HG03521 (cell line): ENCODE data around the gene MAP3K12.
A peak's percentile ranks its signal among the peaks of the same experiment; 100 is the strongest.
"Not testable (repeated sequence)": the region's sequence is repeated elsewhere in the genome, so short reads cannot be mapped to it uniquely, and the experiment has no call there.

Source experiments
- ATAC-seq: cut with Tn5 transposase; IDR thresholded peaks from one replicate; pipeline ENCODE4 v1.9.1; 2021; ENCODE audit warnings: mild to moderate bottlenecking, moderate library complexity; ENCODE audit not compliant: unreplicated experiment

MAP3K12 gene, protein sequence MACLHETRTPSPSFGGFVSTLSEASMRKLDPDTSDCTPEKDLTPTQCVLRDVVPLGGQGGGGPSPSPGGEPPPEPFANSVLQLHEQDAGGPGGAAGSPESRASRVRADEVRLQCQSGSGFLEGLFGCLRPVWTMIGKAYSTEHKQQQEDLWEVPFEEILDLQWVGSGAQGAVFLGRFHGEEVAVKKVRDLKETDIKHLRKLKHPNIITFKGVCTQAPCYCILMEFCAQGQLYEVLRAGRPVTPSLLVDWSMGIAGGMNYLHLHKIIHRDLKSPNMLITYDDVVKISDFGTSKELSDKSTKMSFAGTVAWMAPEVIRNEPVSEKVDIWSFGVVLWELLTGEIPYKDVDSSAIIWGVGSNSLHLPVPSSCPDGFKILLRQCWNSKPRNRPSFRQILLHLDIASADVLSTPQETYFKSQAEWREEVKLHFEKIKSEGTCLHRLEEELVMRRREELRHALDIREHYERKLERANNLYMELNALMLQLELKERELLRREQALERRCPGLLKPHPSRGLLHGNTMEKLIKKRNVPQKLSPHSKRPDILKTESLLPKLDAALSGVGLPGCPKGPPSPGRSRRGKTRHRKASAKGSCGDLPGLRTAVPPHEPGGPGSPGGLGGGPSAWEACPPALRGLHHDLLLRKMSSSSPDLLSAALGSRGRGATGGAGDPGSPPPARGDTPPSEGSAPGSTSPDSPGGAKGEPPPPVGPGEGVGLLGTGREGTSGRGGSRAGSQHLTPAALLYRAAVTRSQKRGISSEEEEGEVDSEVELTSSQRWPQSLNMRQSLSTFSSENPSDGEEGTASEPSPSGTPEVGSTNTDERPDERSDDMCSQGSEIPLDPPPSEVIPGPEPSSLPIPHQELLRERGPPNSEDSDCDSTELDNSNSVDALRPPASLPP

DNA sequence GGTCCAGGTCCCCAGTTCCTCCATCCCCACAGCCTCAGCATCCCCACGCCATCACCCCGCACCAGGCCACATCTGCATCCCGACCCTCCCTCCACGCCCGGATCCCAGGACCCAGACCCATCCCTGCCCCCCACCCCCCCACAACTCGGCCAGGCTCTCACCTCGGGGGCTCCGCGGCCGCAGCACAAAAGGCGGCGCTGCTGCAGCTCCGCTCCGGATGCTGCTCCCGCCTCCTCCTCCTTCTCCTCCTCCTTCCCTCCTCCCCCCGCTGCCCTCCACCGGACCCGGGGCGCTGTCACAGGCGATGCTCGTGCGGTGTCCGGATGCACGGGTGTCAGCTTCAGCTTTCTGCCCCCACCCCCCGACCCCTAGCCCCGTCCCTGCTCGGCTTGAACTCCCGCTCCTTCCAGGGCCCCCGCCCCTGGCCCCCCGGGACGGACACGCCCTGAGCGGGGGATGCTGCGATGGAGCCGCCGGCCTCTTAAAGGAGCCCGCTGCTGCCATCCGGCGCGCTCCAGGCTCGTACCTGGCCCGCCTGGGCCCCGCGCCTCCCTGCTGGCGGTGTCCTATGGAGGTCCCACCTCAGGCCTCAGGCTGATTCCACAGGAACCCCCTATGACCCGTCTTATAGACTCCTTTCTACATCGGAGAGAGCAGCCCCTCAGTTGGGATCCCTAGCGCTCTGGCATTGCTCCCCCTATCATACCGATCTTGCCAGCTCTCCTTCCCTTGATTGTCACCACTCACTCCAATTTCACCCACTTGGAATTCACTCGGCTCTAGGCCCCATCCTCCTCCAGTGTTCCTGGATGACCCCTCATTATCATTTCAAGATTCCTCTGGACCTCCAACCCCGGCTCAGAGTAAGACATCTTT is at the start of gene MAP3K12:
Gene MAP3K12 (minus strand): TSS at position 193 of the 876 bp plus-strand sequence. CDS start 12,067 bp downstream, outside the sequence.
- no peak for ATAC-seq

DNA sequence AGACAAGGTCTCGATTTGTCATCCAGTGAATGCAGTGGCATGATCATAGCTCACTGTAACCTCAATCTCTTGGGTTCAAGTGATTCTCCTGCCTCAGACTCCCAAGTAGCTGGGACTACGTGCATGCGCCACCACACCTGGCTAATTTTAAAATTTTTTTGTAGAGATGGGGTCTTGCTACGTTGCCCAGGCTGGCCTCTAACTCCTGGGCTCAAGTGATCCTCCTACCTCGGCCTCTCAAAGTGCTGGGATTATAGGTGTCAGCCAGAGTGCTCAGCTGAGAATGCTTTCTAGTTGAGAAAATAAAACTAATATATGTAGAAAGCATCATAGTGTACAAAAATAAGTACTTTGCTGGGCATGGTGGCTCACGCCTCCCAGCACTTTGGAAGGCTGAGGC is 49.1 kb upstream of the MAP3K12 start:
- not testable (repeated sequence) for ATAC-seq

DNA sequence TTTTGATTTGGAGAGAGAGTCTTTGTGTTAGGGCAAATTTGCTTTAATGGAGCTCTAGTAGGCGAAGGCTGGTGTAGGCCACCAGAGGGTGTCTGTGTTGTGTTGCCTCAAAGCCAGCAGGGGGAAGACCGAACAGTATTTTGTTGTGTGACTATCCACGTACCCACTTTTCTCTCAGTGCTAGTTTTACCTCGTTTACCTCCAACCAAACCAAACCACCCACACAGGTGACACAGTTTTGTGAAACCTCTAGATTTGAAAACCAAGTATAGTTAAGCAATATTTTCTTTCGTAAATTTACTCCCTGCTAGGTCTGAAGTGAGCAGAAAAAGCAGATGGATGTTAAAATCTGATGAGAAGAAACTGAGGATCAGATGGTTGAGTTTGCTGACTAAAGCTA is 44.3 kb upstream of the MAP3K12 start:
- ATAC-seq: peak; percentile 86

DNA sequence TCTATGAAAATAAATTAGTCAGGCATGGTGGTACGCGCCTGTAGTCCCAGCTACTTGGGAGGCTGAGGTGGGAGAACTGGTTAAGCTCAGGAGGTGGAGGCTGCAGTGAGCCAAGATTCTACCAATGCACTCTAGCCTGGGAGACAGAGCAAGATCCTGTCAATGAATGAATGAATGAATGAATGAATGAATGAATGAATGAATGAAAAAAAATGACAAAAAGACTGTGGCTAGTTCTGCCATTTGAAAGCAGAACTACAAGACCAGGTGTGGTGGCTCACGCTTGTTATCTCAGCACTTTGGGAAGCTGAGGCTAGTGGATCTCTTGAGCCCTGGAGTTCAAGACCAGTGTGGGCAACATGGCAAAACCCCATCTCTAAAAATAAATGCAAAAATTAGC is 40.3 kb upstream of the MAP3K12 start:
- ATAC-seq: no peak

DNA sequence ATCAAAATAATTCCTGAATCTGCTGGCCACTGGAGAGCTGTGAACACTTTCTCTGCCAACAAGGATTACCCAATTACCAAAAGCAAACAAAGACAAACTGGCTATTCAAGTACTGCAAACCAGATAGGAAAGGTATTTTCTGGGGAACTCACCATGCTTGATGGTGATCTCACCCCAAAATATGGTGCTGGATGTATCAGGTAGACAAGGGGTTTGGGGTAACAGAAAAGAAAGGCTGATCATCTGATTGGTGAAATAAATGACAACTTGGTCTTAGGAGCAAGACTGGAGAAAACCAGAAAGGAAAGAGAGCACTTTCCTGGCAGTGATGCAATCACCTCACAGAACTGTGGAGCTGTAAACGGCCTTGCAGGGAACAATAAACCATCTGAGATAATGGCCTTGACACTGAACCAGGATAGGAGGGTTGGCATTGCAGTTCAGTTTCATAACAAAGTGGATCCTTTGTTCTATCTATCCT is 39.0 kb upstream of the MAP3K12 start:
- ATAC-seq: no peak

DNA sequence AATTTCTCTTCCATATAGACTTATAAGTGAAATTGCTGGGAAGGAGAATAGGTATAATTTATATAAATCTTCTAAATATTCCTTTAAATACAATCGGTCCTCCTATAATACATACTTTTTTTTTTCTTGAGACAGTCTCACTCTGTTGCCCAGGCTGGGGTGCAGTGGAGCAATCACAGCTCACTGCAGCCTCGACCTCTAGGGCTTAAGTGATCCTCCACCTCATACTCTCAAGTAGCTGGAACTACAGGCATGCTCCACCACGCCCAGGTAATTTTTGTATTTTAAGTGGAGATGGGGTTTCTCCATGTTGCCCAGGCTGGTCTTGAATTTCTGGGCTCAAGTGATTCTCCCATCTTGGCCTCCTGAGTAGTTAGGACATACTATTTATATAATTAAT is 37.7 kb upstream of the MAP3K12 start:
- ATAC-seq: no peak

DNA sequence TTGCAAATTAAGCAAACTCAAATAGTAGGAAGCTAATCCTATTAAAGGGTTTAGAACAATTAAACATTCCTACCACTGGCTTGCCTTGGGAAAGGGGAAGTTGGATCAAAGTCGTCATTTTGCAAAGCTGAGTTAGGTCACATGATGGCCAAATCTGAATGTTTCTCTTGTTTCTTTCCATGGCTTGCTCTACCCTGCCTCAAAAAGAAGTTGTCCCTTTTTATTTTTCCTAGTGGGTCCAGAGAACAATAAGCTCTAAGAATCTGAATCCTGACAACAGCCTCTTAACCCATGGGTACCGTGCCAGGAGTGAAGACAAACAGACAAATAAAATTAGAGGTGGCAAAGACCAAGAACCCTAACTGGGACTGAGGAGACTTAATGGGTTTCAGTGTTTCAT is 34.2 kb upstream of the MAP3K12 start:
- no peak for ATAC-seq

DNA sequence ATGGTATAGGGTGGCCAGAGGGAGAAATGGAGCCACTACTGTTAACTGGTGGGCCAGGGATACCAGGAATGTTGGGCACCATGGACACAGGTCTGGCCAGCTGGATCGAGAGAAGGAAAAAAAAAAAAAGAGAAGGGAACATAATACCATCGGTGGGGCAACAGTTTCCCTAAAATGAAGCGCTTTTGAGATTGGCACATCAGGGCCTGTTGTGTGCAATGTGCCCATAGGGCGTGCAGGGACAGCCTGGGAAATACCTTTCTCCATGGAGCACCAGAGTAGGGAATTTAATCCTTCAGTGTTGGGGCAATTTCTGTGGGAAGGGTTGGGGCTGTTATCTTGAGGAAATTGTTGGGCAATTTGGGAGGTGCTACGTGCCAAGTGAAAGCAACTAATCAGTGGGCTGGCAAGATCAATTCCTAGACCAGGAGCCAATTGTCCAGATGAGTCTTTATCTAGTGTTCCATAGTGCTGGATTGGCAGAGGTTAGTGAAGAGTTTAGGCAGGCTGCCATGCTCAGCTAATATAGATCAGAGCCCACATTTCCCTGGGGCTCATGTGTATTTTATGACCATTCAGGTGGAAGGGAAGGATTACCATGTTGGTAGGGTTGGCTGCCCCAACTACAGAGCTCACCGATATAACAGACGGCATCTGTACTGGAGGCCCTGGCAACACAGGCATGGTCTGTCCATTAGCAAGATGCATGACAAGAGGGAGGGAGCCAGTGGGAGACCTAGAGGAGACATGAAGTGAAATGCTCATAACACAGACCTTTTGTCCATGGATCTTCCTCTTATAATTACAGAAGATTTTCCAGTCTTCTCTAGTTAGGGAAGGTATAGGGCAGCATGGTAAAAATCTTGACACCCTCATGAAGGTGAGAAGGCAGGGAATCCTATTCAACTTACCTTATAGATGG is 33.5 kb upstream of the MAP3K12 start:
- no peak for ATAC-seq

DNA sequence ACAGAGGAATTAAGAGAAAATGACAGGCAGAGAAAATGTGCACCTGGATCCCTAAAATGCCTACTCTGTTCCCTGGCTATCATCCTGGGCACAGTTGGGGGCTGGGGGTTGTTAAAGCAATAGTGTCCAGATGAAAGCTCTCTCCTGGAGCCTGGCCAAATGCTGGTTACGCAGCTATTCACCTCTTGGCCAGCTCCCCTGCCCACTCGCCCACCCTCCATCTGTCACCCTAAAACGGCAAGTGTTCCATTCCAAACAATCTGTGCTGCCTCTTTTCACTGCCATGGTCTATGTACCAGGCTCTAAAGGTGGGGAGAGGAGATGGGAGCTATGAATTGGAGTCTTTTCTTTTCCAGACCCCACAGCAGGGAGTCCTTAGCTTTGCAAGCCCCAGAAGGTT is 32.8 kb upstream of the MAP3K12 start:
- ATAC-seq: no peak

DNA sequence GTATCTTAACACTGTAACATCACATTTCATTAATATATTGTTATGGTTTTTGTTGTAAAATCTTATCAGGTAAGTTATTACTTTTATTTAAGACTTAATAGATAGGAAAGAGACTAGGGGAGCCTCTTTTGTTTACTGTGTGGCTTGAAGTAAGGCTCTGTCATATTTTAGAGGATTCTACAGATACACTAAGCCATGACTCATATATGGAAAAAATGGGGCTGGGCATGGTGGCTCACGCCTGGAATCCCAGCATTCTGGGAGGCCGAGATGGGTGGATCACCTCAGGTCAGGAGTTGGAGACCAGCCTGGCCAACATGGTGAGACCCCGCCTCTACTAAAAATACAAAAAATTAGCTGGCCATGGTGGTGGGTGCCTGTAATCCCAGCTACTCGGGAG is 31.7 kb upstream of the MAP3K12 start:
- no peak for ATAC-seq

DNA sequence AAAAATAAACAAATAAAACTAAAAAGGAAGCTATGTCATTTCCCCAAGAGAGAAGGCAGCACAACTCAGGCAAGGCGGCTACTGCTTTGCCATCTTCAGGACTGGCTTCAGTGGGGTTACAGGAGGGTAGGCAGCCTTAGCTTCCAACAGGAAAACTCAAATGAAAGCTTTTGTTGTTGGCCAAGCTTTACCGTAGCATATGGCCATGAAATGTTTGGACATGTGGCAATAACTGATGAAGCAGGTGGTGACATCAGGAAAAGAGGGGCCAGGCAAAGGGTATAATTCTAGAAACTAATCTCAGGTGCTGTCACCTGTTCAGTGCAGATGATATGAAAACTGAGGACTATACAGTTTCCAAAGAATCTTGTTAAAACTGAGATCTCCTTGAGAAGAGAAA is 30.8 kb upstream of the MAP3K12 start:
- no peak for ATAC-seq

DNA sequence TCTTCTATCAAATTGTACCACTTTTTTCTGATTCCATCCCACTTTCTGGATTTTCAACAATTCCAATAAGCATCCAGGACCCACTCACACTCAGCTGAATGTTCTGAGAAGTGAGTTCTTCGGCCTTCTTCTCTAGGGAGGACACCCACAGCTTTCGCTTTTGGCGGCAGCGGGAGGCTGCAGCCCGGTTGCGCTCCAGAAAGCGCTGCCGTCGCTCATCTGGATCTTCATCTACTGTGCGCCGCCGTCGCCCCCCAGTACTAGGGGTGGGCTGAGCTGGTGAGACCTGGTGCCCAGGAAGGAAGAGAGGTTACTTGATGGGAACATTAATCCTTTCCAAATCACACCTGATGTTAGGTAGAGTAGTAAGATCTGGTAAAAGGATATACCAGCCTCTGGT is 25.2 kb upstream of the MAP3K12 start:
- ATAC-seq: no peak

DNA sequence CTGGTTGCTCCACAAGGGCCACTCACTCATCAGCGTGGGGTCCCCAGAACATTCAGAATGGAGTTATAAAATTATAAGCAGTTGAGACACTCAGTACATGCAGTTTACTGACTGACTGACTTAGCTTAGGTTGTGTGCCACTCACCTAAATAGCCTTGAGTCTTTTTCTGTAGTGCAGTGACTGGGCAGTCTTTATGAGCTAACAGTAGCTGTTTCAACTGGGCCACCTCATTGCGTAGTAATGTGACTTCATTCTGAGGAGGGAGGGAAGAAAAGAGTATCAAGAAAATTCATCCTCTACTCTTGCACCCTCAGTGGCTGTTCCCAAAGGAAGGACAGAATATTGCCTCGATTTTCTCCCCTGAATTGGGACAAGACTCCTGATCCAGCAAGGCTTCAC is 23.9 kb upstream of the MAP3K12 start:
- ATAC-seq: no peak

DNA sequence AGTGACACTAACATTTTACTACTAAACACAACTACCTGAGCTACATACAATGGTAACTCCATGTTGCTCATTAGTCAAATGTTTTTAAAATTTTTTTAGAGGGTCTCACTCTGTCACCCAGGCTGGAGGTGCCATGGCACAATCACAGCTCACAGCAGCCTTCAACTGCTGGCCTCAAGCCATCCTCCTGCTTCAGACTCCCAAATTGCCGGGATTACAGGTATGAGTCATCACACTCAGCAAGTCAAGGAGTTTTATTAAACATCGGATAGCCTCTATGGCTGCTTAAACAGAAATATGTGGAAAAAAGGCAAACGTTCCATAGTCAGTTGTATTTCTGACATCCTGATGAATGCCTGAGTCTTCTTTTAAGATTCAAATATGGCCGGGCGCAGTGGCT is 19.1 kb upstream of the MAP3K12 start:
- ATAC-seq: no peak

DNA sequence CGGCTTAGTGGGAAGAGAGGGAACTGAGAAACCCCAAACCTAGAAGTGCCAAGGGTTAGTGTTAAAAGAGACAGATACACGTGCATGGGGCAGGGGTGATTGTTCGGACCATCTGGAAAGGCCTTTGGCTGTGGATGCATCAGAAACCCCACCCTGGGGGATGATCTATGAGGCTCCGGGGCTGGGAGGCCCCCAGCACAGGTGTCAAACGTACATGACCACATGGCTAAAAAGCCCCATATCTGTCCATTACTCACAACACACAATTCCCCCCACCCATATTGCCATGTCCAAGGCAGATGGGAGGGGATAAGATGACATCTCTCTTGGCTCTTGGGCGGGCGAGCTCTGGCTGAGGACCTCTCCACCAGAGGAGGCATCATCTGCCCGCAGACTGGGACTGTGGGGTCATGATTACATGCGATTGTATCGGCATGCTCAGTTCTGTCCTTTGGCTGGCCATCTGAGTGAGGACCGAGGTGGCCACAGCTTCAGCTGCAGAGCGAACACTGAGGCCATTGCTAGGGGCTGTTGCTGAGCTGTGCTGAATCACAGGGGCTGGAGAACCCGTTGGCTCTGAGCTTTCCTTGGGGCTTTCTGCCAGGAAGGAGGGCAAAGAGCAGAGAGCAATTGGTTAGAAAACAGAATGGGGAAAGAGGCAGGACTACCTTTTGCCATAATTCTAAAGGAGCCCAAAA is 17.6 kb upstream of the MAP3K12 start:
- ATAC-seq: no peak

DNA sequence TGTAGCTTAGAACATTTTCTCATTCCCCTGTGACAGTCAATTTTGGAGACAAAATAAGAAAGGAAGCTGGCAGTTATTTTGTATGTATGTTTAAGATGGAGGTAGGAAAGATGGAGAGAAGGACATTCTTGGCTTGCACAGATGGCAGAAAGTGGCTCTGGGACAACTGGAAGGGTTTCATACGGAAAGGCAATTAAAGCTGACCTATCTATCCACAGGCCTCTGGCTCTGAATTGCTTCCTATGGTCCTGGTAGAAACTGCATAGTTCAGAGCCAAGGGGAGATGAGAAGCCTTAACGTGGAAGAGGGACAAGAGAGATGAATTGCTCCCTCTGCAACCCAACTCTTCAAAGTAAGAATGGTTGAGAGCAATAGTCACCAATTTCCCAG is 16.0 kb upstream of the MAP3K12 start:
- no peak for ATAC-seq

DNA sequence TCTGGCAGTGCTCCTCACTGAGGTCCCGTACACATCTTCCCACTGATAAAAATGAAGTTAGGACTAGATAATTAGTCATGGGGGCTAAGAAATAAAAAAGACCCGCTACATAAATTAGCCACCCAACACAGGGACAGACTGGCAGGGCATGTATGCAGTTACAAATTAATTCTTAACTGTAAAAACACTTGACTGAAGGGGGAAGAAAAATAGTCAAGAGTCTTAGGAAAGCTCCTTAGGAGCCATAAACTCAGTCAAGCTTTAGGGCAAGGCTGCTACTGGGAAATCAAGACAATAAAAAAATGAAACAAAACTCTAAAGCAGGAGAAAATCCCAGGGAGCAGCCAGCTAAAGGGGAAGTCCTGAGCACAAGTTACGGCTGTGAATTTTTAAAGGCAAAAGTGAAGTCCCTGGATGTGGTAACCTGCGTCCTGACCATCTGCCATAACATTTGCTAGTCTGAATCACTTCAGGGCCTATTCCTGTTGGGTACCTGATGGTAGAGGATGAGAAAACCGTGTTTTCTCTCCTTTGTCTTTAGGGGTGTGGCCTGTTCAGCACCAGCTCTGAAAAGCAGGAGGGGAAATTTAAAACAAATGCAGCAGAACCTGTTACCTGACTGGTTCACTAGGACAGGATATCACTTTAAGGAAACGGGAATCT is 15.5 kb upstream of the MAP3K12 start:
- ATAC-seq: no peak

DNA sequence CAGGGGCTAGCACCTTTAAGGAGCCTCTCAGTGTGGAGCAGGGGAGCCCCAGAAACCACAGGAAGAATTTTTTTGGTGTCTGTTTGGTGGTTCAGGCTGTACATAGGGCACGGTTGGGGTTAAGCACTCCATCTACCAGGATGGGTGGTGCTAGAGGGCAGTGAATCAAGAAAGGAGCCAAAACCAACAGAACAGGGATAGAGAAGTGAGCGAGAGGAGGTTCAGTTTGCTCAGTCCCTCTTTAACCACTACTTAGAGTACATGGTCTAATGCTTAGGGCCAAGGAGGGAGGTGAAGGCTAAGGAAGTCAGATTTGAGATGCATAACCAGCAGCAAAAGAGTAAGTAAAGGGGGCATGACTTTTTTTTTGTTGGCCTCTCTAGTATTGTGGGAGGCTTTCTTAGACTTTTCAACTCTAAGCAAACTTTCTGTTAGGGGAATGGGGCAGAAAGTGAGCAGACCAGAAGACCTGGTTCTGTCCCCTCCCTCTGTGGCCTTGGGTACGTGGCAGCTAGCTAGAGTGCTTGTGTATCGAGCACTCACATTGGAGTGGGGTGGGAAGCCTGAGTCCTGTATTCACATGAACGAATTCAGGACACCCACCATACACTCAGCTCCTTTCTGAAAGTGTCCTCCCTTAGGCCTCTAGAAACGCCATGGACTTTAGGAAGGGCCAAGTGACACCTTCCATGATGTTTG is 14.6 kb upstream of the MAP3K12 start:
- ATAC-seq: no peak
